Progenitor cell of endocrine pancreas (in vitro differentiated cells): ENCODE measurements around the gene FIS1. TPM values are rescaled to one million over a fixed set of nuclear protein-coding genes. Genes with fewer than 3 reads are reported as not detected.
"Not testable (repeated sequence)": the region's sequence is repeated elsewhere in the genome, so short reads cannot be mapped to it uniquely, and the experiment has no call there.

ENCODE experiments used
- DNase-seq: peaks from one replicate; pipeline ENCODE4 v3.0.0; 2021; ENCODE audit warnings: low spot score; ENCODE audit not compliant: unreplicated experiment
- H3K27ac Mint-ChIP-seq: 2 replicates; pipeline ENCODE4 v1.8.0; 2021; ENCODE audit warnings: mild to moderate bottlenecking, moderate library complexity, mixed read lengths
- H3K27me3 Mint-ChIP-seq: 2 replicates; pipeline ENCODE4 v1.8.0; 2021; ENCODE audit warnings: mixed read lengths
- H3K36me3 Mint-ChIP-seq: 2 replicates; pipeline ENCODE4 v1.8.0; 2022; ENCODE audit warnings: mixed read lengths; ENCODE audit not compliant: insufficient read depth
- H3K4me1 Mint-ChIP-seq: 2 replicates; pipeline ENCODE4 v1.8.0; 2021; ENCODE audit warnings: low read depth, mixed read lengths
- H3K4me3 Mint-ChIP-seq: 2 replicates; pipeline ENCODE4 v1.8.0; 2021; ENCODE audit warnings: low read depth, mild to moderate bottlenecking, moderate library complexity, mixed read lengths
- H3K9me3 Mint-ChIP-seq: 2 replicates; pipeline ENCODE4 v1.8.0; 2021; ENCODE audit warnings: low read depth, mixed read lengths
- CTCF ChIP-seq: fragments of 200-600 bp; sonication (generic); IDR thresholded peaks from one replicate; pipeline ENCODE4 v1.5.0; 2021; ENCODE audit warnings: antibody characterized with exemption, mild to moderate bottlenecking; ENCODE audit not compliant: unreplicated experiment
- total RNA-seq: library from RNA; stranded (reverse); gene quantifications from 2 replicates; pipeline ENCODE4 v1.2.1, GENCODE V29; 2021

FIS1 gene
- total RNA-seq, 1 donor from 2014 or later = 118 TPM

- TF ChIP-seq CTCF = no peak
- H3K4me1 Mint-ChIP-seq = no peaks in the 10 kb centered on the region
Measured at GRCh38 chr7:101277155-101277554, 32.3 kb upstream of the FIS1 start.

GRCh38 chr7:101273206-101273605 lies 28.3 kb upstream of the FIS1 start:
- H3K9me3 Mint-ChIP-seq = no peaks in the 10 kb centered on the region
- H3K4me3 Mint-ChIP-seq = no peak overlapping the region
- TF ChIP-seq CTCF = no peak
- H3K27me3 Mint-ChIP-seq = peaks cover 10% of the 10 kb centered on the region
- no peak overlapping the region for H3K27ac Mint-ChIP-seq
- no peak for DNase-seq
- no peaks in the 10 kb centered on the region for H3K4me1 Mint-ChIP-seq
- H3K36me3 Mint-ChIP-seq = no peaks in the 10 kb centered on the region

More at GRCh38 chr7:101277155-101277554, 32.3 kb upstream of the FIS1 start:
- DNase-seq = no peak
- Mint-ChIP-seq H3K4me3 (no peak overlapping the region), H3K27ac (no peak overlapping the region), H3K9me3 (no peaks in the 10 kb centered on the region), H3K36me3 (no peaks in the 10 kb centered on the region), H3K27me3 (peaks cover 14% of the 10 kb centered on the region)

- H3K4me3 Mint-ChIP-seq = no peak overlapping the region
- H3K36me3 Mint-ChIP-seq = no peaks in the 10 kb centered on the region
- no peak for DNase-seq
- no peaks in the 10 kb centered on the region for H3K9me3 Mint-ChIP-seq
- no peak overlapping the region for H3K27ac Mint-ChIP-seq
- TF ChIP-seq CTCF = no peak
- H3K4me1 Mint-ChIP-seq = peaks cover 3% of the 10 kb centered on the region
- peaks cover 4% of the 10 kb centered on the region for H3K27me3 Mint-ChIP-seq
Measured at GRCh38 chr7:101271021-101271420, 26.1 kb upstream of the FIS1 start.

GRCh38 chr7:101269664-101270063 lies 24.8 kb upstream of the FIS1 start:
- peaks cover 4% of the 10 kb centered on the region for H3K4me1 Mint-ChIP-seq
- no peak overlapping the region for H3K27ac Mint-ChIP-seq
- DNase-seq = no peak
- TF ChIP-seq CTCF = no peak
- H3K4me3 Mint-ChIP-seq = no peak overlapping the region
- H3K36me3 Mint-ChIP-seq = no peaks in the 10 kb centered on the region
- peaks cover 4% of the 10 kb centered on the region for H3K27me3 Mint-ChIP-seq
- H3K9me3 Mint-ChIP-seq = no peaks in the 10 kb centered on the region

- no peaks in the 10 kb centered on the region for H3K27me3 Mint-ChIP-seq
- no peak overlapping the region for H3K4me3 Mint-ChIP-seq
- no peaks in the 10 kb centered on the region for H3K36me3 Mint-ChIP-seq
- no peak for TF ChIP-seq CTCF
- no peak for DNase-seq
- H3K9me3 Mint-ChIP-seq = no peaks in the 10 kb centered on the region
- no peak overlapping the region for H3K27ac Mint-ChIP-seq
- H3K4me1 Mint-ChIP-seq = peaks cover 4% of the 10 kb centered on the region
Measured at GRCh38 chr7:101265622-101266516, 21.0 kb upstream of the FIS1 start.

- H3K27ac Mint-ChIP-seq, DNase-seq, H3K4me1 Mint-ChIP-seq, H3K36me3 Mint-ChIP-seq, H3K27me3 Mint-ChIP-seq, H3K9me3 Mint-ChIP-seq, H3K4me3 Mint-ChIP-seq: not testable (repeated sequence)
Measured at GRCh38 chr7:101264102-101264706, 19.3 kb upstream of the FIS1 start.
